WTC11 (cell line): ENCODE results near the gene BMPER. TPM values are rescaled to one million over a fixed set of nuclear protein-coding genes. Genes with fewer than 3 reads are reported as not detected.

Experiments used
- ATAC-seq: fragments of 200-7000 bp; cut with Tn5 transposase; 2 replicates; pipeline ENCODE4 v1.10.0; 2021; ENCODE audit warnings: mild to moderate bottlenecking, moderate library complexity
- CTCF ChIA-PET: fragments of 300-600 bp; sonication (Branson Sonifier 250); formaldehyde crosslinking; loops from one replicate; lab custom pipeline; 2021; ENCODE audit warnings: antibody characterized with exemption; lab: Charles Lee
- POLR2A ChIA-PET: fragments of 350-600 bp; sonication (Branson Sonifier 250); formaldehyde crosslinking; loops from one replicate; lab custom pipeline; 2021; ENCODE audit warnings: antibody characterized with exemption; lab: Charles Lee
- DNase-seq: peaks from one replicate; pipeline ENCODE4 v3.0.0; 2021; ENCODE audit warnings: low spot score
- H3K27ac Mint-ChIP-seq: 2 replicates; pipeline ENCODE4 v1.8.0; 2021; ENCODE audit warnings: mixed read lengths
- H3K27me3 Mint-ChIP-seq: 2 replicates; pipeline ENCODE4 v1.8.0; 2021; ENCODE audit warnings: low read depth, mild to moderate bottlenecking, moderate library complexity, mixed read lengths
- H3K36me3 Mint-ChIP-seq: 2 replicates; pipeline ENCODE4 v1.8.0; 2021; ENCODE audit warnings: mixed read lengths
- H3K4me1 Mint-ChIP-seq: 2 replicates; pipeline ENCODE4 v1.8.0; 2022; ENCODE audit warnings: mixed read lengths
- H3K4me3 Mint-ChIP-seq: 2 replicates; pipeline ENCODE4 v1.8.0; 2021; ENCODE audit warnings: mild to moderate bottlenecking, moderate library complexity, mixed read lengths
- H3K9me3 Mint-ChIP-seq: 2 replicates; pipeline ENCODE4 v1.8.0; 2021; ENCODE audit warnings: mixed read lengths
- AR ChIP-seq: fragments of 250-450 bp; sonication (Bioruptor Pico); IDR thresholded peaks from 2 replicates; pipeline ENCODE4 v1.9.0; 2021; ENCODE audit warnings: mild to moderate bottlenecking
- ARID4B ChIP-seq: sonication (generic); formaldehyde crosslinking; IDR thresholded peaks from 2 replicates; pipeline ENCODE4 v1.8.0; 2023; ENCODE audit warnings: missing genetic modification reagents, mild to moderate bottlenecking, borderline replicate concordance
- ATF3 ChIP-seq: sonication (generic); formaldehyde crosslinking; conservative IDR thresholded peaks from 2 replicates; pipeline ENCODE4 v1.8.1; 2022; ENCODE audit warnings: mild to moderate bottlenecking, missing genetic modification reagents
- ATF6 ChIP-seq: sonication (generic); formaldehyde crosslinking; IDR thresholded peaks from 2 replicates; pipeline ENCODE4 v1.8.1; 2023; ENCODE audit warnings: mild to moderate bottlenecking, missing genetic modification reagents
- FOXK1 ChIP-seq: sonication (generic); formaldehyde crosslinking; IDR thresholded peaks from 2 replicates; pipeline ENCODE4 v1.8.0; 2022; ENCODE audit warnings: mild to moderate bottlenecking, moderate library complexity, missing genetic modification reagents
- IRF1 ChIP-seq: sonication (generic); formaldehyde crosslinking; IDR thresholded peaks from 2 replicates; pipeline ENCODE4 v1.8.0; 2023; ENCODE audit warnings: missing genetic modification reagents
- MXD4 ChIP-seq: fragments of 250-450 bp; sonication (Bioruptor Pico); IDR thresholded peaks from 2 replicates; pipeline ENCODE4 v1.8.0; 2021; ENCODE audit warnings: mild to moderate bottlenecking, moderate library complexity, borderline replicate concordance
- SMAD4 ChIP-seq: sonication (generic); formaldehyde crosslinking; IDR thresholded peaks from 2 replicates; pipeline ENCODE4 v1.8.0; 2022; ENCODE audit warnings: mild to moderate bottlenecking, missing genetic modification reagents
- SOX15 ChIP-seq: fragments of 250-450 bp; sonication (Bioruptor Pico); IDR thresholded peaks from 2 replicates; pipeline ENCODE4 v1.9.0; 2021; ENCODE audit warnings: mild to moderate bottlenecking
- USF1 ChIP-seq: sonication (generic); formaldehyde crosslinking; IDR thresholded peaks from 2 replicates; pipeline ENCODE4 v1.8.0; 2022; ENCODE audit warnings: mild to moderate bottlenecking, missing genetic modification reagents
- ZMAT4 ChIP-seq: fragments of 250-450 bp; sonication (Bioruptor Pico); IDR thresholded peaks from 2 replicates; pipeline ENCODE4 v1.9.0; 2021; ENCODE audit warnings: mild to moderate bottlenecking
- ZNF219 ChIP-seq: sonication (generic); formaldehyde crosslinking; IDR thresholded peaks from 2 replicates; pipeline ENCODE4 v1.8.0; 2023; ENCODE audit warnings: missing genetic modification reagents, mild to moderate bottlenecking, borderline replicate concordance
- ZNF263 ChIP-seq: sonication (generic); formaldehyde crosslinking; IDR thresholded peaks from 2 replicates; pipeline ENCODE4 v1.8.1; 2022; ENCODE audit warnings: low read depth, mild to moderate bottlenecking, moderate library complexity, missing genetic modification reagents
- ZNF396 ChIP-seq: fragments of 250-450 bp; sonication (Bioruptor Pico); IDR thresholded peaks from 2 replicates; pipeline ENCODE4 v1.8.0; 2021; ENCODE audit warnings: mild to moderate bottlenecking, moderate library complexity, borderline replicate concordance
- total RNA-seq: library from RNA; stranded (reverse); gene quantifications from 3 replicates; pipeline ENCODE4 v1.2.3, GENCODE V29; 2021

BMPER gene
- total RNA-seq, 1 experiment from 2014 or later, result 1.9 TPM

GRCh38 chr7:34137176-34137575 lies 231.8 kb downstream of the BMPER start:
- Mint-ChIP-seq H3K36me3 (no peaks in the 10 kb centered on the region), H3K4me1 (peaks cover 20% of the 10 kb centered on the region), H3K27me3 (no peaks in the 10 kb centered on the region; the same call in 1 of the 2 replicates), H3K4me3 (no peak overlapping the region), H3K9me3 (no peaks in the 10 kb centered on the region), H3K27ac (no peak overlapping the region)
- ChIA-PET CTCF (interaction anchor here (1.6 to 1.7 kb wide), 2 partner anchors 184 to 204 kb away, joined by 5 to 13 read pairs; no protein-coding TSS in a partner anchor), POLR2A (no interaction called here)
- ATAC-seq, result no peak
- DNase-seq, result no peak
- TF ChIP-seq FOXK1 (CRISPR knock-in tag), result no peak
- no peak for TF ChIP-seq ZMAT4 (CRISPR knock-in tag)
- TF ChIP-seq ZNF263 (CRISPR knock-in tag), result no peak
- no peak for TF ChIP-seq AR
- TF ChIP-seq ZNF396, result no peak
- TF ChIP-seq USF1, result no peak
- no peak for TF ChIP-seq ATF3 (CRISPR knock-in tag)
- TF ChIP-seq MXD4 (CRISPR knock-in tag), result no peak
- TF ChIP-seq ARID4B (CRISPR knock-in tag), result no peak
- no peak for TF ChIP-seq IRF1 (CRISPR knock-in tag)
- TF ChIP-seq SOX15 (CRISPR knock-in tag), result no peak
- no peak for TF ChIP-seq ZNF219
- no peak for TF ChIP-seq SMAD4 (CRISPR knock-in tag)
- TF ChIP-seq ATF6 (CRISPR knock-in tag), result no peak
